Muscle of leg (tissue), 11 donors: Measurements from ENCODE around the gene MAP3K14. TPM values are rescaled to one million over a fixed set of nuclear protein-coding genes. Genes with fewer than 3 reads are reported as not detected.

ENCODE experiments used
- DNase-seq: peaks from one replicate; pipeline ENCODE4 v3.0.0; 2013
- H3K27ac ChIP-seq: one replicate; pipeline ENCODE4 v1.5.1; 2013; ENCODE audit warnings: mild to moderate bottlenecking, low read length, control low read depth
- H3K27me3 ChIP-seq: one replicate; pipeline ENCODE4 v1.6.1; 2013; ENCODE audit warnings: low read length; ENCODE audit not compliant: control insufficient read depth, insufficient read depth
- H3K36me3 ChIP-seq: one replicate; pipeline ENCODE4 v1.6.1; 2013; ENCODE audit warnings: low read length; ENCODE audit not compliant: control insufficient read depth, insufficient read depth
- H3K4me1 ChIP-seq: one replicate; pipeline ENCODE4 v1.6.1; 2013; ENCODE audit warnings: low read length; ENCODE audit not compliant: control insufficient read depth, insufficient read depth
- H3K4me3 ChIP-seq: one replicate; pipeline ENCODE4 v1.5.1; 2013; ENCODE audit warnings: low read length, control low read depth
- H3K9me3 ChIP-seq: replicated peaks from 2 replicates; pipeline ENCODE4 v1.6.1; 2013; ENCODE audit warnings: low read depth, low read length; ENCODE audit not compliant: control insufficient read depth
- WGBS: methylation state at CpG from one replicate; pipeline ENCODE4 v1.1.5; 2013; ENCODE audit warnings: missing lambda C conversion rate; ENCODE audit not compliant: insufficient coverage; 5-methylcytosine and 5-hydroxymethylcytosine counted together
- polyA plus RNA-seq, 8 donors: library from polyadenylated mRNA; unstranded; fragments of 120-200 nt; gene quantifications; one replicate each; pipeline versions ENCODE4 v1.2.1 to v1.2.3, GENCODE V29; 2013; ENCODE audit warnings: inconsistent platforms in 1 of 8, low replicate concordance in 1 of 8; ENCODE audit not compliant: insufficient read length in 8 of 8, insufficient read depth in 1 of 8
- total RNA-seq: library from RNA; stranded (reverse); fragments of 120-200 nt; gene quantifications from one replicate; pipeline ENCODE4 v1.2.4, GENCODE V29; 2013

Gene MAP3K14
- total and polyA plus RNA-seq, 9 donors, result 4.4 to 10.4 (median 7.7) TPM

DNA sequence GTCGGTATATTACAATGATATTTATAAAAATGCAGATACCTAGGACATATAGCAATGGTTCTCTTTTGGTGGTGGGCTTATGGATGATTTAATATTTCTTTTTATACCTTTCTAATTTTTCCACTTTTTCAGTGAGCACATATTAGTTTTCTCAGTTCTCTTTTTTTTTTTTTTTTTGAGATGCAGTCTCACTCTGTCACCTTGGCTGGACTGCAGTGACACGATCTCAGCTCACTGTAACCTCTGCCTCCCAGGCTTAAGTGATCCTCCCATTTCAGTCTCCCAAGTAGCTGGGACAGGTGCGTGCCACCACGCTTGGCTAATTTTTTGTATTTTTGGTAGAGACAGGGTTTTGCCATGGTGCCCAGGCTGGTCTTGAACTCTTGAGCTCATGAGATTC, 15.1 kb downstream of the MAP3K14 start:
- H3K27me3 ChIP-seq, result no peaks in the 10 kb centered on the region
- H3K27ac ChIP-seq, result peak overlapping the region; percentile 47
- no peak for DNase-seq
- no peaks in the 10 kb centered on the region for H3K9me3 ChIP-seq
- WGBS, result 100% methylated on average over 1 of the region's 4 CpGs
- H3K4me3 ChIP-seq, result no peak overlapping the region
- peaks cover 4% of the 10 kb centered on the region for H3K36me3 ChIP-seq
- peaks cover 44% of the 10 kb centered on the region for H3K4me1 ChIP-seq

GRCh38 chr17:45300060-45300751, 16.6 kb downstream of the MAP3K14 start:
- Histone ChIP-seq H3K27me3 (no peaks in the 10 kb centered on the region), H3K36me3 (peaks cover 4% of the 10 kb centered on the region), H3K4me3 (no peak overlapping the region), H3K27ac (no peak overlapping the region), H3K9me3 (no peaks in the 10 kb centered on the region), H3K4me1 (peaks cover 52% of the 10 kb centered on the region)
- DNase-seq, result no peak
- WGBS, result 82% methylated on average over 5 of the region's 7 CpGs

- peaks cover 4% of the 10 kb centered on the region for H3K36me3 ChIP-seq
- peak; percentile 94 for DNase-seq
- no CpG with 5 or more reads among the region's 2 CpGs for WGBS
- no peak overlapping the region for H3K4me3 ChIP-seq
- peak overlapping the region; percentile 80 for H3K27ac ChIP-seq
- H3K9me3 ChIP-seq, result no peaks in the 10 kb centered on the region
- peaks cover 58% of the 10 kb centered on the region for H3K4me1 ChIP-seq
- no peaks in the 10 kb centered on the region for H3K27me3 ChIP-seq
Observed at GRCh38 chr17:45299361-45299760, 17.5 kb downstream of the MAP3K14 start.

DNA sequence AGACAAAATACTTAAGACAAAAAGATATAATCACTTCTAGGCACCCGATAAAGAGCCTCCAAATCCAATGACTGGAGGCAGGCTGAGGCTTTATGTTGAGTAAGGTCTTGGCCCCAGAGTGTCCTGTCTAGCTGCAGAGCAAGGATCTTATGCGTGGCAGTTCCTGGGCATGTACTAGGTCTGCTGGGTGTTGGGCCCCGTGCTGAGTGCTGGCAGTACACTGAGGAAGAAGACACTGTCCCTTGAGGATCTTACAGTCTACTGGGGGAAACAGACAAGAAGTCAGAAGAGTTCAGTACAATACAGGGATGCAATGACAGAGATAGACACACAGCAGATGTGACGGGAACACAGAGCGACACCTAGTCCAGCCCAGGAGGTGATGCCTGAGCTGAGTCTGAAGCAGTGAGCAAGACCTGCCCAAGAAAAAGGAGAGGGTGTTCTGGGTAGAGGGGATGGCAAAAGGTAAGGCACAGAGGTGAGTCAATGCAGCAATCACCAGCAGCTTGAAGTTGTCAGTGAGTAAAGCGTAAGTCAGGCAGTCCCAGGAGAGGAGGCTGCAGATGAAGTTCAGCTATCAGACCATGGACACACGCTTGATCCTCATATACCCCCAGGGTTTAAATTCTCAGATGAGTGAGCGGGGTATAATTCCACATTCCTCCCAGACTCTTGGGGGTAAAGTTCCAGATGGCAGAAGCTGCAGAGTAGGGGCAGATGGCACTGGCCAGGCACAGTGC, 18.1 kb downstream of the MAP3K14 start:
- 71% methylated on average over 5 of the region's 8 CpGs for WGBS
- Histone ChIP-seq H3K27ac (peak overlapping the region; percentile 80), H3K4me3 (no peak overlapping the region), H3K36me3 (peaks cover 4% of the 10 kb centered on the region), H3K4me1 (peaks cover 64% of the 10 kb centered on the region), H3K9me3 (no peaks in the 10 kb centered on the region), H3K27me3 (no peaks in the 10 kb centered on the region)
- DNase-seq, result no peak

GRCh38 chr17:45296833-45297124, 20.0 kb downstream of the MAP3K14 start:
- no peak for DNase-seq
- no CpG with 5 or more reads among the region's 1 CpG for WGBS
- no peaks in the 10 kb centered on the region for H3K9me3 ChIP-seq

DNA sequence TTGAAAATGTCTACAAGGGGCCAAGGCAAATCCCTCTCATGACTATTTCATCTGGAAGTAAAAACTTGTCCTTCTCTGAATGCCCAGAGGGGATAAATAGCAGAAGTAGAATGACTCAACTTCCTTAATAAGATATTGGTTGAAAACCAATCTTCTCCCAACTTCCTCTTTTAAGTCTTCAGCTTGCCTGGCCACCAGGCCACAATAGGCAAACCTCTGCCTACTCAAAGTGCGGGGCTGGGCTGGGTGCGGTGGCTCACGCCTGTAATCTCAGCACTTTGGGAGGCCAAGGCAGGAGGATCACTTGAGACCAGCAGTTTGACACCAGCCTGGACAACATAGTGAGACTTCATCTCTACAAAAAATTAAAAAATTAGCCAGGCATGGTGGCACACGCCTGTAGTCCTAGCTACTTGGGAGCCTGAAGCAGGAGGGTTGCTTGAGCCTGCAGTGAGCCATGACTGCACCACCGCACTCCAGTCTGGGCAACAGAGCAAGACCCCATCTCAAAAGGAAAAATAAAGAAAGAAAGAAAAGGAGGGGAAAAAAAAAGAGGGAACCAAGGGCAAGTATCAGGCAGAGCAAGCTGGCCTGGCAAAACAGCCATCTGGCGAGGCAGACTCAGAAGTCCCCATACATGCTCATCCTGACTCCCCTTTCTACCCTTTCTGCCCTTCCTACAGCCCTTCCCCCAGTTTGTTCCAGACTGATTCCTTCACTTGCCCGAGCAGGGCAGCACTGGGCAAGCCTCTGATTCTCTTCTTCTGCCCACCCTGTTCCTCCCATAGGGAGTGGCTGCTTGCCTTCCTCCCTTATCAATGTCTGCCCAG, 20.6 kb downstream of the MAP3K14 start:
- 89% methylated on average over 7 of the region's 7 CpGs for WGBS
- H3K9me3 ChIP-seq, result no peaks in the 10 kb centered on the region
- DNase-seq, result peak; percentile 63
- peaks cover 7% of the 10 kb centered on the region for H3K36me3 ChIP-seq
- H3K4me1 ChIP-seq, result peaks cover 79% of the 10 kb centered on the region
- no peaks in the 10 kb centered on the region for H3K27me3 ChIP-seq
- no peak overlapping the region for H3K27ac ChIP-seq
- no peak overlapping the region for H3K4me3 ChIP-seq

More at GRCh38 chr17:45296833-45297124, 20.0 kb downstream of the MAP3K14 start:
- Histone ChIP-seq H3K36me3 (peaks cover 7% of the 10 kb centered on the region), H3K4me3 (no peak overlapping the region), H3K27ac (no peak overlapping the region), H3K27me3 (no peaks in the 10 kb centered on the region), H3K4me1 (peaks cover 73% of the 10 kb centered on the region)

GRCh38 chr17:45294506-45294905, 22.3 kb downstream of the MAP3K14 start:
- DNase-seq, result peak; percentile 43
- H3K4me1 ChIP-seq, result peaks cover 86% of the 10 kb centered on the region
- no peaks in the 10 kb centered on the region for H3K9me3 ChIP-seq
- H3K27me3 ChIP-seq, result no peaks in the 10 kb centered on the region
- H3K4me3 ChIP-seq, result no peak overlapping the region
- 61% methylated on average over 2 of the region's 3 CpGs for WGBS
- peak overlapping the region; percentile 81 for H3K27ac ChIP-seq
- peaks cover 18% of the 10 kb centered on the region for H3K36me3 ChIP-seq

DNA sequence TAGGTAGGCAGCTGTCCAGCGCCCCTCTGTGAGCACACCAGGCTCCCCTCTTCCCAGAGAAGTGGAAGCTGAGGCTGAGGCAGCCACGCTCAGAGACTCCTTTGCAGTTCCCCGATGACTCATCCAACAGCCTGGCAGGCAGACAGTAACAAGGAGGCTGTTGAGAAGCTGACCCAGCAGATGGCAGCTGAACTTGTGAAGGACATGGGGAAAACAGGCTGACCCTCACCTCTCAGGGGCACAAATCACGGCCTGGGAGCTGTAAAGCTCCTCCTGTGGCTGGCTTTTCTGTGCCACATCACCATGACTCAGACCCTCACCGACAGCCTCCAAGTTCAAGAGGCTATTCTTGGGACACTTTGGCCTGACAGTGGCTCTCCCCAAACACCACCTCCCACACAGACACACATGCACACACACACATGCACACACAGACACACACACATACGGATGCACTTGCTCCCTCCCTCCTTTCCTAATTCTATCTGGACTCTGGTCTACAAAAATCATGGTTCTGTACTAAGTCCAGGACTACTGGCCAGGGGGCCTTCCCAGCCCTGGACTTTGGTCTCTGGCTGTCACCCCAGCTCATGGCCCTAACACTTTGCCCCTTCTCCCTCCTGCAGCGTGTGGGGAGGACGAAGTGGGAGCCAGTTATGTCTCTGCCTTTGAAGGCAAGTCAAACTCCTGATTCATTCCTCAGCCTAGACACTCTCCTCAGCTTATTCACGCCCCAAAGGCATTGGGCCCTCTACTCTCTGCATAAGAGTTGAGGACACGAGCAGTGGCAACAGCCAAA, 23.2 kb downstream of the MAP3K14 start:
- no peak overlapping the region for H3K4me3 ChIP-seq
- DNase-seq, result peak; percentile 85
- 62% methylated on average over 2 of the region's 10 CpGs for WGBS
- peaks cover 86% of the 10 kb centered on the region for H3K4me1 ChIP-seq
- peaks cover 23% of the 10 kb centered on the region for H3K36me3 ChIP-seq
- H3K27me3 ChIP-seq, result no peaks in the 10 kb centered on the region
- H3K27ac ChIP-seq, result peak overlapping the region; percentile 81
- H3K9me3 ChIP-seq, result no peaks in the 10 kb centered on the region

DNA sequence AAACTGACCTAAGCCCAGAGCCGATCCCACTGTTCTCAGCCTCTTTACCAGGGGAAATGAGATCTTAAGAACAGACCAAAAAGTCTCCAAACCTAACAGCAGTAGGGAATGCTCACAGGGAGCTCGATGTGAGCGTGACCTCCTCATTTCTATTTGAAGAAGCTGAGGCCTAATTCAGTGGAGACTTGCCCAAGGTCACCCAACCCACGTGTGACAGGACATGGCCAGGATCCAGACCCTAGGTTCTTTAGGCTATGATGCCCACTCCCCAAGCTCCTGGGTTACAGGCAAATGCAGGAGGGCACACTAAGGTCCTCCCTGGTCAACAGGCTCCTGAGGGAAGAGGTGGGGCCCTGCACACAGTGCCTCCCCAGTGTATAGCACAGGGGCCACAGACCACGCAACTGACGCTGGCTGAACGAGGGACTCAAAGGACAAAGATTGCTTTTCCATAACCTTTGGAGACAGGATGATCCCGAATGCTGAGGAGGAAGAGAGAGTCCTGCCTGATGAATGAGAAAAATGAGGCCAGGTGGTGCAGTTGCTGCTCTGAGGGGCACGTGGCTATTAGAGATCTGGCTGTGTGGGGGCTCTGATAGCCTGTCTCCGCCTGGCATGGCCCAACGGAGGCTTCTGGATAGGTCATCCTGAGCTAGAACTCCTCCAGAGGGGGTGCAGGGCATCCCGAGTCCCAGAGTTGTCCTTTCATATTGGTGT, 24.0 kb downstream of the MAP3K14 start:
- H3K4me1 ChIP-seq, result peaks cover 90% of the 10 kb centered on the region
- DNase-seq, result no peak

More for the DNA sequence above, 24.0 kb downstream of the MAP3K14 start:
- H3K27ac ChIP-seq, result peak overlapping the region; percentile 81
- no peak overlapping the region for H3K4me3 ChIP-seq
- H3K27me3 ChIP-seq, result no peaks in the 10 kb centered on the region
- H3K36me3 ChIP-seq, result peaks cover 23% of the 10 kb centered on the region
- 61% methylated on average over 7 of the region's 12 CpGs for WGBS
- no peaks in the 10 kb centered on the region for H3K9me3 ChIP-seq
